Cardiac muscle cell (in vitro differentiated cells and primary cell): ENCODE data around the gene ABI3BP. TPM values are rescaled to one million over a fixed set of nuclear protein-coding genes. Genes with fewer than 3 reads are reported as not detected.

Experiments used
- DNase-seq, 2 donors: peaks; one replicate each; pipeline versions ENCODE4 v3.0.0 to v3.0.0-alpha.2; 2010 to 2017; ENCODE audit warnings: low read depth in 1 of 2, low spot score in 1 of 2
- H3K27ac ChIP-seq: fragments of 200-600 bp; sonication (generic); 2 replicates; pipeline ENCODE4 v1.5.1; 2016
- H3K27me3 ChIP-seq: fragments of 200-600 bp; sonication (generic); 2 replicates; pipeline ENCODE4 v1.6.0; 2016; ENCODE audit warnings: control low read depth
- H3K36me3 ChIP-seq: fragments of 200-600 bp; sonication (generic); 2 replicates; pipeline ENCODE4 v1.5.1; 2016; ENCODE audit warnings: control low read depth
- H3K4me1 ChIP-seq: fragments of 200-600 bp; sonication (generic); 2 replicates; pipeline ENCODE4 v1.8.1; 2017; ENCODE audit warnings: low read depth, mild to moderate bottlenecking, mixed run types
- H3K4me3 ChIP-seq: fragments of 200-600 bp; sonication (generic); 2 replicates; pipeline ENCODE4 v1.5.1; 2016; ENCODE audit warnings: mild to moderate bottlenecking
- H3K9me3 ChIP-seq: fragments of 200-600 bp; sonication (generic); 2 replicates; pipeline ENCODE4 v1.5.1; 2017; ENCODE audit warnings: low read depth, mild to moderate bottlenecking, control low read depth
- polyA plus RNA-seq: library from polyadenylated mRNA; unstranded; fragments of >200 nt; fragmentation: Nextera tagmentation; extraction: Ambion mirVana; gene quantifications from 2 replicates; pipeline ENCODE4 v1.2.1, GENCODE V29; 2016
- total RNA-seq: library from RNA; depleted of rRNA; stranded (reverse); fragments of >200 nt; gene quantifications from 2 replicates; pipeline ENCODE4 v1.2.3, GENCODE V29; 2016
- TF ChIP-seq, protein P1 (sequence below): IDR thresholded peaks from 2 replicates; pipeline ENCODE4 v1.5.1; 2012; ENCODE audit warnings: low read depth, mild to moderate bottlenecking, low read length

The ABI3BP gene
- total and polyA plus RNA-seq, 2 experiments from 2014 or later, result 0.54 to 0.92 TPM

DNA sequence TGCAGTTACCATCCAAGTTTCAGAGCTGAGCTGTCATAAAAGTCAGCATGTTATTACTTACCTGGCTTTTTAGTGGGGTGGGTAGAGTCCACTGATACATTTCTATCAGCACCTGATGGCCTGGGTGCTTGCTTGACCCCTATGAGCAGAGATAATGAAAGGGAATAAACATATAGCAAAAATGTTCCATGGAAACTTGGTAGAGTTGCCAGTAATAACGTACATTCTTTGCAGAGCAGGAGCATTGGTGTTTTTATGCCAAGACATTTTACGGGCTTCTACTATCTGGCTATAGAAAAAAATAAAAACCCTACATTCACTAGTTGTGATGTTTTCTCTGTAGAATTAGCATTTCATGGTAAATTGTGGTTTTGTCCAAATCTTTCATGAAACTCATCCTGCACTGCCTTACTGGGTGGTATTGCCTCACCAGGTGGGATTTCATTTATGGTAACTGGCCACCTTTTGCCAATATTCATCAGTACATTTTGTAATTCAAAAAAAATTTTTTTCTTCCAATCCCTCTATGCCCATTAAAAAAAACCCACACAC lies 213.1 kb downstream of the ABI3BP start:
- Histone ChIP-seq H3K4me3 (no peak overlapping the region), H3K4me1 (no peaks in the 10 kb centered on the region), H3K27me3 (no peaks in the 10 kb centered on the region), H3K36me3 (no peaks in the 10 kb centered on the region), H3K9me3 (no peaks in the 10 kb centered on the region), H3K27ac (no peak overlapping the region)
- DNase-seq, result no peak
- TF ChIP-seq, protein P1, sequence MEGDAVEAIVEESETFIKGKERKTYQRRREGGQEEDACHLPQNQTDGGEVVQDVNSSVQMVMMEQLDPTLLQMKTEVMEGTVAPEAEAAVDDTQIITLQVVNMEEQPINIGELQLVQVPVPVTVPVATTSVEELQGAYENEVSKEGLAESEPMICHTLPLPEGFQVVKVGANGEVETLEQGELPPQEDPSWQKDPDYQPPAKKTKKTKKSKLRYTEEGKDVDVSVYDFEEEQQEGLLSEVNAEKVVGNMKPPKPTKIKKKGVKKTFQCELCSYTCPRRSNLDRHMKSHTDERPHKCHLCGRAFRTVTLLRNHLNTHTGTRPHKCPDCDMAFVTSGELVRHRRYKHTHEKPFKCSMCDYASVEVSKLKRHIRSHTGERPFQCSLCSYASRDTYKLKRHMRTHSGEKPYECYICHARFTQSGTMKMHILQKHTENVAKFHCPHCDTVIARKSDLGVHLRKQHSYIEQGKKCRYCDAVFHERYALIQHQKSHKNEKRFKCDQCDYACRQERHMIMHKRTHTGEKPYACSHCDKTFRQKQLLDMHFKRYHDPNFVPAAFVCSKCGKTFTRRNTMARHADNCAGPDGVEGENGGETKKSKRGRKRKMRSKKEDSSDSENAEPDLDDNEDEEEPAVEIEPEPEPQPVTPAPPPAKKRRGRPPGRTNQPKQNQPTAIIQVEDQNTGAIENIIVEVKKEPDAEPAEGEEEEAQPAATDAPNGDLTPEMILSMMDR, result no peak

DNA sequence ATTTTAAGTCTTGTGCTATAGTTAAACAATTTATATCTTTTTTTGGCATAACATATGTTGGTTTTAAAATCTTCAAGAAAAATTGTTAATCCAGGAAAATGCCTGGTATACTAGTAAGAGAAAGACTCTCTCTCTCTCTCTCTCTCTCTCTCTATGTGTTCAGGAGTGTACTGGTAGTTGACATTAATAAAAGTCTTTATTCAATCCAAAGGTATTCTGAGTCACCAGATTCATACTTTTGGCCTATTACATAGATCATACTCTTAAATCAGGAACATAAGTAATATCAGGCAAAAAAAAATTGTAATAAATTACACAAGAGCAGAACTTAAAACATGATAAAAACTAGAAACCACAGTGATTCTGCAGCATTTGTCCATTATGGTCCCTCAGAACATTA lies 213.7 kb downstream of the ABI3BP start:
- Histone ChIP-seq H3K9me3 (no peaks in the 10 kb centered on the region), H3K4me3 (no peak overlapping the region), H3K36me3 (no peaks in the 10 kb centered on the region), H3K4me1 (no peaks in the 10 kb centered on the region), H3K27ac (no peak overlapping the region), H3K27me3 (no peaks in the 10 kb centered on the region)
- DNase-seq, result no peak
- TF ChIP-seq, protein P1, result no peak

DNA sequence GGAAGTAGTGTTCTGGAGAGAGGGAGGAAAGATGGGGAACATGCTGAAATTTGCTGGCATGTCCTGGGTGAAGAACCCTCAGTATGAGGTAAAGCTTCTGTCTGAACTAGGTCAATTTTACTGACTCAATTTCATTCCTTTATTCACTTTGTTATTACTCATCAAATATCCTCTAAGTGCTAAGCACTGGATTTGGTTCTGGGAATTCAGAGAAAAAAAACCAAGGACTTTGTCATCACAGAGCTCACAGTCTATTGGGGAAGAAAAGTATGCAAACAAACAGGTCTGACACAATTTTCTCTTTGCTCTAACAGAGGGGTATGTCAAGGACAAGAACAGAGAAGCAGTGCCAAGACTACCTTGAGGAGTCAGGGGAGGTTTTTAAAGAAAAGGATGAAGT lies 215.9 kb downstream of the ABI3BP start:
- TF ChIP-seq, protein P1, result no peak
- no peak for DNase-seq
- Histone ChIP-seq H3K9me3 (no peaks in the 10 kb centered on the region), H3K36me3 (no peaks in the 10 kb centered on the region), H3K27ac (no peak overlapping the region), H3K4me3 (no peak overlapping the region), H3K27me3 (no peaks in the 10 kb centered on the region), H3K4me1 (no peaks in the 10 kb centered on the region)

DNA sequence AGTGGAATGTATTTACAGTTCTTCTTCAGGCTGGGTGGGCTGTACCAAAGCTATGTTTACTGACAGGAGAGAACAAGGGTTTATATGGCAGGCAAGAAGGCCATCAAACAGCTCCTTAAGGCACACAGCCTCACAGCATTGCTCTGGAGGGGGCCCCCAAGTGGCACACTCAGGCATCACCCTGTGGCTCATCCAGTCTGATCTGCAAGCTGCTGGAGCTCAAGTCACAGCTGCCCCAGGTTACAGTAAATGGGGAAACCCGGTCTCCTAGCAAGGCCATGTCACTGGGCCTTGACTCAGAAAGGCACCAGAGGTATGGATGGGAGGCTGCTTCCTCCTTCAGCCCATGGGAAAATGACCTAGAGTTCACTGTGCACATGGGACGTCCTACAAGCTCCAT lies 216.5 kb downstream of the ABI3BP start:
- Histone ChIP-seq H3K9me3 (no peaks in the 10 kb centered on the region), H3K4me3 (no peak overlapping the region), H3K4me1 (no peaks in the 10 kb centered on the region), H3K36me3 (no peaks in the 10 kb centered on the region), H3K27me3 (no peaks in the 10 kb centered on the region), H3K27ac (no peak overlapping the region)
- DNase-seq, result no peak
- TF ChIP-seq, protein P1, result no peak

DNA sequence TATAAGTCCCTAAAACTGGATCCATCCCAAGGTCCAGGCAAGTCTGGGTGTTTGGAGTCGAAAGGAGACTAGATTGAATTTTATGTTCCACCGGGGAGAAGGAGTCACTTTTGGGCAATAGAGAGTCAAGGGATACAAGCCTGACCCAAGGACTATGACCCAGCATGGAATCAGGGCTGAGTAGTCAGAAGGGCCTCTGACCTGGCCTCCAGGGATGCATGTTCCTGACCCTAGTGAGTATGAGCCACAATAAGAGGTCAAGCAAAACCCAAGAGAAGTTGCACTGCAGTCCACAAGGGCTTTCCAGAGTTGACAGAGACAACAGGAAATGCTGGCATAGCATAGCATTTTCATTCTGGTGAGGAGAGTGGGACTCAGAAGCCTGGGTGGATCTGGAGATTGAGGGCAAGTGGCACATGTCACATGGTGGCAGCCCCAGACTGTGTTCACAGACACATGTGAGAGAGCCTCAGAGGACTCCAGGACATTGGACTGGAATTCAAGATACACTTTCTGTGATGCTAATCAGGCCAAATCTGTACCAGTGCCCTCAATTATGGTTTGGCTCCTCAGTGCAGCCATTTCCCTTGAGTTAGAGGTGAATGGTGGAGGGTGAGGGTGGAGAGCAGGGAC lies 217.0 kb downstream of the ABI3BP start:
- Histone ChIP-seq H3K27me3 (no peaks in the 10 kb centered on the region), H3K27ac (no peak overlapping the region), H3K4me1 (no peaks in the 10 kb centered on the region), H3K9me3 (no peaks in the 10 kb centered on the region), H3K36me3 (no peaks in the 10 kb centered on the region), H3K4me3 (no peak overlapping the region)
- no peak for DNase-seq
- TF ChIP-seq, protein P1, result no peak

DNA sequence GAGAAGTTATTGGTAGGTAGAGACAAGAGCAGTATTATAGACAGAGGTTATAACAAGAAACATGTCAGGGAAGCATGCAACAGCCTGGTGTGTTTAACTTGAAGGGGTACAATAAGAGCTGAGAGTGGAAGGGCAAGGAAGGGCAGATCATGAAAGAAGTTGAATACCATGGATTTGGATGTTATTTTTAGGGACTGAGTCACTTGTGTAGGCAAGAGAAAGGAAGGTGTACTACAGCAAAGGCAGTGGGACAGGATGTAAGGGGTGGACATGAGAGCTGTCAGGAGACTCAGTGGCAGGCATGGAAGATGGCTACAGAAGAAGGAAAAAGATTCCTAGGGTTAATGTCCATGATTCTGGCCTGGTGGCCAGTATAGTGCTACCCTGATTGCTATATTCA lies 217.6 kb downstream of the ABI3BP start:
- DNase-seq, result no peak
- Histone ChIP-seq H3K27ac (no peak overlapping the region), H3K27me3 (no peaks in the 10 kb centered on the region), H3K36me3 (no peaks in the 10 kb centered on the region), H3K4me1 (no peaks in the 10 kb centered on the region), H3K4me3 (no peak overlapping the region), H3K9me3 (no peaks in the 10 kb centered on the region)
- TF ChIP-seq, protein P1, result no peak
